ENCODE results near the gene ALAS2.
"Not testable (repeated sequence)": the region's sequence is repeated elsewhere in the genome, so short reads cannot be mapped to it uniquely, and the experiment has no call there.

The ALAS2 gene

DNA sequence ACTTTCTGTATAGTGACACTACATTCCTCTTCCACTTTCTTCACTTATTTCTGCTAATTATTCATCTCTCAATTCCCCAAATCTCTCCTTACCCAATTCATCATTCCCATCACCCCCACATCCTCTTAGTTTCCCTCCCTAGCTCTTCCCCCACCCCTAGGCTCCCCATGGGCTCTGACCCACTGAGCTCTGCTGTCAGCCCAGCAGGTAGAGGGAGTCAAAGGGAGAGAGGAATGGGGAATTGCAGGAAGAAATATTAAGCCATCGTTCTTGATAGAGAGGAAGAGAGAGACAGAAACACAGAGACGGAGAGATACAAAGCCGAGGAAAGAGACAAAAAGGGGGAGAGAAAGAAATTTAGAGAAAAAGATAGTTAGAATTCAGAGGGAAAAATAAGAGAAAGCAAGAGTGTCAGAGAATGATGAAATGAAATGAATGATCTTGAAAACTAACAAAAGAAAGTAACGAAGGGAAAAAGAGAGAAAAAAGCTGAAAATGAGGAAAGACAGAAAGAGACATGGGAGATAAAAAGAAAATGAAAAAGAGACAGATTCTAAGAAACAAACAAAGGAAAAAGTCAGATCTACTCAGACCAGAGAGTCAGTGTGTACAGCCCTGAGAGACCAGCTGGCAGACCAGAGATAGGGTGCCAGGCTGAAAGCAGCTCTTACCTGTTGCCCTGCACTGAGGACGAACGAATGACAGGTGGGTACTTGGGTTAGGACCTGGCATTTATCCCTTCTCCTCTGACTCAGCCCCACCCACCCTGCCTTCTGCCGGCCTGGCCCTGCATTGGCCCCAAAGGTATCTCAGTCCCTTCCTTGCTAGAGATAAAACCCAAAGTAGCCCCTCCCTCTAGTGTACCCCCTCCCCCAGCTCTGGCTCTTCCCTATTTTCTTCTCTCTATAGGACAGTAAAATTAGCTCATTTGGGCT, at the start of gene ALAS2:
TSS of gene ALAS2 (minus strand) at position 707 of the 935 bp plus-strand sequence. CDS start 4,977 bp downstream, outside the sequence.
- H3K27ac ChIP-seq (ENCODE audit: low read depth, low read length) = no peak within 1 kb of the TSS
- H3K4me3 ChIP-seq (ENCODE audit: low read depth, low read length) = no peak within 1 kb of the TSS
- H3K79me2 ChIP-seq (ENCODE audit: control insufficient read depth, insufficient read depth, low read length, unreplicated experiment) = no peaks in the 10 kb centered on the region
- no peak within 1 kb of the TSS for H2AFZ ChIP-seq (ENCODE audit: low read length, unreplicated experiment)
- no peaks in the 10 kb centered on the region for H3K4me1 ChIP-seq (ENCODE audit: control insufficient read depth, insufficient read depth, low read length, unreplicated experiment)
- H3K27me3 ChIP-seq (ENCODE audit: insufficient read depth, low read length) = peaks cover 3% of the 10 kb centered on the region; the same call in 1 of the 2 replicates
- H3K36me3 ChIP-seq (ENCODE audit: insufficient read depth, low read length) = no peaks in the 10 kb centered on the region

DNA sequence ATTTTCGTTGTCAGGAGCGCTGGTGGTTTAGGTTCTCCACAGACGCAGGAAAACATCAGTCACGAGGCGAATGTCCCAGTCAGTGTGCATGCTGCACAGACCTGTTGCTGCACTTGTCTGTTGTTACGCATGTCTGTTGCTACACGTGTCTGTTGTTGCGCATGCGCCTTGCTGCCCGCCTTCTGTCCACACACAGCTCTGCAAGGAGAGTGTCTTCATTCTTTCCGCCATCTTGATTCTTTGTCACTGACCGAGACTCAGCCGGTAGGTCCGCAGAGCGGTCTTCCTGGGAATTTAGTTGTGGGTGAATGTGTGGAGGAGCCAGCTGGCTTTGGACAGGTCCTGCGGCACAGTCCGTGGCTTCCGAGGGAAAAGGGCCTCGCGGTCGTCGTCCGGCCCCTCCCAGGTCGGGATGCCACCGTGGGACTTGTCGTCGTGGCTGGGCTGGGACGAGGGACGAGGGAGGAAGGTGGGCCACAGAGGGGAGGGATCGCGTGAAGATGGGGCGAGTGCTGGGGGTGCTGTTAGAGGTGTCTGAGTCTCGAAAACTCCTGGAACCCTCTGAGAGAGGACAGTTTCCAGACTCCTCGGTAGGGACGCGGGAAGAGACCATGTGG, 44.2 kb upstream of the ALAS2 start, which contains the start of gene PAGE2B:
TSS of gene PAGE2B (plus strand) at position 180 of the 617 bp plus-strand sequence. CDS start 1,012 bp downstream, outside the sequence.
- no peaks in the 10 kb centered on the region for H3K27me3 ChIP-seq (ENCODE audit: insufficient read depth, low read length)
- no peaks in the 10 kb centered on the region for H3K36me3 ChIP-seq (ENCODE audit: insufficient read depth, low read length)
- H3K4me3 ChIP-seq (ENCODE audit: low read depth, low read length) = no peak within 1 kb of the TSS
- H3K27ac ChIP-seq (ENCODE audit: low read depth, low read length) = no peak within 1 kb of the TSS
- H2AFZ ChIP-seq (ENCODE audit: low read length, unreplicated experiment) = no peak within 1 kb of the TSS
- no peaks in the 10 kb centered on the region for H3K79me2 ChIP-seq (ENCODE audit: control insufficient read depth, insufficient read depth, low read length, unreplicated experiment)
- no peaks in the 10 kb centered on the region for H3K4me1 ChIP-seq (ENCODE audit: control insufficient read depth, insufficient read depth, low read length, unreplicated experiment)

GRCh38 chrX:55072286-55072685, 41.5 kb upstream of the ALAS2 start:
- Histone ChIP-seq H3K27ac (ENCODE audit: low read depth, low read length) (no peak overlapping the region), H3K4me3 (ENCODE audit: low read depth, low read length) (no peak overlapping the region), H3K4me1 (ENCODE audit: control insufficient read depth, insufficient read depth, low read length, unreplicated experiment) (no peaks in the 10 kb centered on the region), H3K36me3 (ENCODE audit: insufficient read depth, low read length) (no peaks in the 10 kb centered on the region), H2AFZ (ENCODE audit: low read length, unreplicated experiment) (no peak overlapping the region), H3K79me2 (ENCODE audit: control insufficient read depth, insufficient read depth, low read length, unreplicated experiment) (no peaks in the 10 kb centered on the region), H3K27me3 (ENCODE audit: insufficient read depth, low read length) (no peaks in the 10 kb centered on the region)

DNA sequence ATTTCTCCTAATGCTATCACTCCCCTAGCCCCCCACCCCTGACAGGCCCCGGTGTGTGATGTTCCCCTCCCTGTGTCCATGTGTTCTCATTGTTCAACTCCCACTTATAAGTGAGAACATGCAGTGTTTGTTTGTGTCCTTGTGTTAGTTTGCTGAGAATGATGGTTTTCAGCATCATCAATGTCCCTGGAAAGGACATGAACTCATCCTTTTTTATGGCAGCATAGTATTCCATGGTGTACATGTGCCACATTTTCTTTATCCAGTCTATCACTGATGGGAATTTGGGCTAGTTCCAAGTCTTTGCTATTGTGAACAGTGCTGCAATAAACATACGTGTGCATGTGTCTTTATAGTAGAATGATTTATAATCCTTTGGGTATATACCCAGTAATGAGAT, 36.4 kb upstream of the ALAS2 start:
- H3K27ac ChIP-seq (ENCODE audit: low read depth, low read length); H3K79me2 ChIP-seq (ENCODE audit: control insufficient read depth, insufficient read depth, low read length, unreplicated experiment); H3K4me3 ChIP-seq (ENCODE audit: low read depth, low read length); H2AFZ ChIP-seq (ENCODE audit: low read length, unreplicated experiment); H3K27me3 ChIP-seq (ENCODE audit: insufficient read depth, low read length); H3K36me3 ChIP-seq (ENCODE audit: insufficient read depth, low read length); H3K4me1 ChIP-seq (ENCODE audit: control insufficient read depth, insufficient read depth, low read length, unreplicated experiment): not testable (repeated sequence)

- Histone ChIP-seq H3K36me3 (ENCODE audit: insufficient read depth, low read length) (no peaks in the 10 kb centered on the region), H3K79me2 (ENCODE audit: control insufficient read depth, insufficient read depth, low read length, unreplicated experiment) (no peaks in the 10 kb centered on the region), H3K27me3 (ENCODE audit: insufficient read depth, low read length) (0 out of 2 replicates have a peak, but pooled peaks cover 3% of the 10 kb centered on the region), H3K4me1 (ENCODE audit: control insufficient read depth, insufficient read depth, low read length, unreplicated experiment) (no peaks in the 10 kb centered on the region), H3K4me3 (ENCODE audit: low read depth, low read length) (peak overlapping the region; percentile 47; the same call in 1 of the 2 replicates), H3K27ac (ENCODE audit: low read depth, low read length) (no peak overlapping the region), H2AFZ (ENCODE audit: low read length, unreplicated experiment) (no peak overlapping the region)
These were observed 27.0 kb upstream of the ALAS2 start for GRCh38 chrX:55057675-55058249.

GRCh38 chrX:55056820-55057674, 26.3 kb upstream of the ALAS2 start:
- H3K79me2 ChIP-seq (ENCODE audit: control insufficient read depth, insufficient read depth, low read length, unreplicated experiment) = no peaks in the 10 kb centered on the region
- H3K36me3 ChIP-seq (ENCODE audit: insufficient read depth, low read length) = no peaks in the 10 kb centered on the region
- H3K27me3 ChIP-seq (ENCODE audit: insufficient read depth, low read length) = 0 out of 2 replicates have a peak, but pooled peaks cover 3% of the 10 kb centered on the region
- peak overlapping the region; percentile 47; the same call in 1 of the 2 replicates for H3K4me3 ChIP-seq (ENCODE audit: low read depth, low read length)
- no peak overlapping the region for H3K27ac ChIP-seq (ENCODE audit: low read depth, low read length)
- no peak overlapping the region for H2AFZ ChIP-seq (ENCODE audit: low read length, unreplicated experiment)
- no peaks in the 10 kb centered on the region for H3K4me1 ChIP-seq (ENCODE audit: control insufficient read depth, insufficient read depth, low read length, unreplicated experiment)

DNA sequence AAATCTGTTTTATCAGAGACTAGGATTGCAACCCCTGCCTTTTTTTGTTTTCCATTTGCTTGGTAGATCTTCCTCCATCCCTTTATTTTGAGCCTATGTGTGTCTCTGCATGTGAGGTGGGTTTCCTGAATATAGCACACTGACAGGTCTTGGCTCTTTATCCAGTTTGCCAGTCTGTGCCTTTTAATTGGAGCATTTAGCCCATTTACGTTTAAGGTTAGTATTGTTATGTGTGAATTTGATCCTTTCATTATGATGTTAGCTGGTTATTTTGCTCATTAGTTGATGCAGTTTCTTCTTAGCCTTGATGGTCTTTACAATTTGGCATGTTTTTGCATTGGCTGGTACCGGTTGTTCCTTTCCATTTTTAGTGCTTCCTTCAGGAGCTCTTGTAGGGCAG, 19.8 kb upstream of the ALAS2 start:
- H3K79me2 ChIP-seq (ENCODE audit: control insufficient read depth, insufficient read depth, low read length, unreplicated experiment); H2AFZ ChIP-seq (ENCODE audit: low read length, unreplicated experiment); H3K27me3 ChIP-seq (ENCODE audit: insufficient read depth, low read length); H3K4me1 ChIP-seq (ENCODE audit: control insufficient read depth, insufficient read depth, low read length, unreplicated experiment); H3K4me3 ChIP-seq (ENCODE audit: low read depth, low read length); H3K27ac ChIP-seq (ENCODE audit: low read depth, low read length); H3K36me3 ChIP-seq (ENCODE audit: insufficient read depth, low read length): not testable (repeated sequence)

DNA sequence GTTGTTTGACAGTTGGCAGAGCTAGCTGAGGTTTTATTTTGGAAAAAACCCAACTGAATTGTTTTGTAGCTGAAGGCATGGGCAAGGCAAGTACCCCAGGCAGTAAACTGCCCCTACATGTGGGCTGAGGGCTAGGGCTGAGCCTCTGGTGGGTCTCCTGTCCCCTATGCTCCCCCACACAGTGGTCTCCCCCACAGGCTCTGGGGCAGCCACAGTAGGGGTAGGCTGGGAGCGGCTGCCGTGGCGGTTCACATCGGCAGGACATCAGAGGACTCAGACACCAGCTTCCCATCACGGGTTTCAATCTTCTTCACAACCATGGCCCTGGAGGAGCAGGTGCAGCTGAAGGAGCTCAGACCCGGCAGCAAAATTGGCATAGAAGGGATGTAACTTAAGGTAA, 10.7 kb upstream of the ALAS2 start:
- no peaks in the 10 kb centered on the region for H3K36me3 ChIP-seq (ENCODE audit: insufficient read depth, low read length)
- H3K4me1 ChIP-seq (ENCODE audit: control insufficient read depth, insufficient read depth, low read length, unreplicated experiment) = no peaks in the 10 kb centered on the region
- H3K27ac ChIP-seq (ENCODE audit: low read depth, low read length) = no peak overlapping the region
- H2AFZ ChIP-seq (ENCODE audit: low read length, unreplicated experiment) = no peak overlapping the region
- no peaks in the 10 kb centered on the region for H3K27me3 ChIP-seq (ENCODE audit: insufficient read depth, low read length)
- H3K4me3 ChIP-seq (ENCODE audit: low read depth, low read length) = no peak overlapping the region
- H3K79me2 ChIP-seq (ENCODE audit: control insufficient read depth, insufficient read depth, low read length, unreplicated experiment) = no peaks in the 10 kb centered on the region

- Histone ChIP-seq H3K27ac (ENCODE audit: low read depth, low read length) (no peak overlapping the region), H3K27me3 (ENCODE audit: insufficient read depth, low read length) (no peaks in the 10 kb centered on the region), H3K36me3 (ENCODE audit: insufficient read depth, low read length) (no peaks in the 10 kb centered on the region), H2AFZ (ENCODE audit: low read length, unreplicated experiment) (no peak overlapping the region), H3K79me2 (ENCODE audit: control insufficient read depth, insufficient read depth, low read length, unreplicated experiment) (no peaks in the 10 kb centered on the region), H3K4me3 (ENCODE audit: low read depth, low read length) (no peak overlapping the region), H3K4me1 (ENCODE audit: control insufficient read depth, insufficient read depth, low read length, unreplicated experiment) (no peaks in the 10 kb centered on the region)
These were observed 8.7 kb upstream of the ALAS2 start for GRCh38 chrX:55039471-55039870.

GRCh38 chrX:55033429-55033828, 2.7 kb upstream of the ALAS2 start:
- Histone ChIP-seq H3K79me2 (ENCODE audit: control insufficient read depth, insufficient read depth, low read length, unreplicated experiment) (no peaks in the 10 kb centered on the region), H3K27me3 (ENCODE audit: insufficient read depth, low read length) (peaks cover 3% of the 10 kb centered on the region; the same call in 1 of the 2 replicates), H3K27ac (ENCODE audit: low read depth, low read length) (no peak overlapping the region), H3K4me3 (ENCODE audit: low read depth, low read length) (no peak overlapping the region), H3K36me3 (ENCODE audit: insufficient read depth, low read length) (no peaks in the 10 kb centered on the region), H2AFZ (ENCODE audit: low read length, unreplicated experiment) (no peak overlapping the region), H3K4me1 (ENCODE audit: control insufficient read depth, insufficient read depth, low read length, unreplicated experiment) (no peaks in the 10 kb centered on the region)
